ENCODE data around the gene NKAIN2.
"Not testable (repeated sequence)": the region's sequence is repeated elsewhere in the genome, so short reads cannot be mapped to it uniquely, and the experiment has no call there.

Gene NKAIN2

GRCh38 chr6:124131259-124131658 lies 327.6 kb downstream of the NKAIN2 start:
- no peak for DNase-seq

- DNase-seq = no peak
Measured at GRCh38 chr6:124131779-124132178, 328.1 kb downstream of the NKAIN2 start.

GRCh38 chr6:124132256-124132655 lies 328.6 kb downstream of the NKAIN2 start:
- no peak for DNase-seq

GRCh38 chr6:124142852-124143251 lies 339.2 kb downstream of the NKAIN2 start:
- DNase-seq = no peak

GRCh38 chr6:124143435-124143834 lies 339.8 kb downstream of the NKAIN2 start:
- DNase-seq = no peak

GRCh38 chr6:124147621-124148020 lies 344.0 kb downstream of the NKAIN2 start:
- DNase-seq = no peak

GRCh38 chr6:124148236-124148957 lies 344.7 kb downstream of the NKAIN2 start:
- DNase-seq = no peak

- no peak for DNase-seq
Measured at GRCh38 chr6:124149646-124150045, 346.0 kb downstream of the NKAIN2 start.

- no peak for DNase-seq
Measured at GRCh38 chr6:124158024-124158423, 354.4 kb downstream of the NKAIN2 start.

- DNase-seq = no peak
Measured at GRCh38 chr6:124163676-124164075, 360.0 kb downstream of the NKAIN2 start.

GRCh38 chr6:124164343-124164742 lies 360.7 kb downstream of the NKAIN2 start:
- DNase-seq = no peak

- DNase-seq = not testable (repeated sequence)
Measured at GRCh38 chr6:124167249-124167648, 363.6 kb downstream of the NKAIN2 start.

GRCh38 chr6:124190256-124190655 lies 386.6 kb downstream of the NKAIN2 start:
- DNase-seq = no peak

- DNase-seq = no peak
Measured at GRCh38 chr6:124193132-124193531, 389.5 kb downstream of the NKAIN2 start.

- DNase-seq = no peak
Measured at GRCh38 chr6:124197148-124197547, 393.5 kb downstream of the NKAIN2 start.

- no peak for DNase-seq
Measured at GRCh38 chr6:124199286-124199685, 395.6 kb downstream of the NKAIN2 start.

GRCh38 chr6:124200661-124201060 lies 397.0 kb downstream of the NKAIN2 start:
- no peak for DNase-seq

GRCh38 chr6:124203101-124203811 lies 399.6 kb downstream of the NKAIN2 start:
- DNase-seq = no peak

- DNase-seq = no peak
Measured at GRCh38 chr6:124203812-124204167, 400.1 kb downstream of the NKAIN2 start.

- no peak for DNase-seq
Measured at GRCh38 chr6:124205921-124206320, 402.3 kb downstream of the NKAIN2 start.

GRCh38 chr6:124223611-124224345 lies 420.1 kb downstream of the NKAIN2 start:
- no peak for DNase-seq

GRCh38 chr6:124226396-124226795 lies 422.7 kb downstream of the NKAIN2 start:
- no peak for DNase-seq

GRCh38 chr6:124233221-124233620 lies 429.6 kb downstream of the NKAIN2 start:
- no peak for DNase-seq

- DNase-seq = no peak
Measured at GRCh38 chr6:124234801-124235200, 431.1 kb downstream of the NKAIN2 start.

All from CD4-positive, alpha-beta T cell treated with Interleukin-12 subunit alpha and Interleukin-12 subunit beta, for 1 hour (primary cell).